Stimulated activated naive B cell treated with anti-CD40 and anti-IgM and Interleukin-4, amounts not matched to agents 10 μg/mL and 1 μg/mL and 100 μg/mL, for 72 hours (primary cell): ENCODE data around the gene DOP1B.

Experiments used
- ATAC-seq, 2 donors: fragments of 150-1000 bp; cut with Tn5 transposase; replicated peaks; 2 replicates each; pipeline ENCODE4 v1.10.0; 2021; ENCODE audit warnings: moderate library complexity in 1 of 2
- DNase-seq: peaks from one replicate; pipeline ENCODE4 v3.0.0; 2021
- H3K27ac Mint-ChIP-seq: one replicate; pipeline ENCODE4 v1.8.0; 2022; ENCODE audit warnings: mild to moderate bottlenecking, mixed read lengths
- H3K27me3 Mint-ChIP-seq, 2 donors: one replicate each; pipeline ENCODE4 v1.8.0; 2022; ENCODE audit warnings: mixed read lengths in 2 of 2
- H3K36me3 Mint-ChIP-seq, 2 donors: one replicate each; pipeline ENCODE4 v1.8.0; 2022; ENCODE audit warnings: mixed read lengths in 2 of 2, mild to moderate bottlenecking in 1 of 2
- H3K4me1 Mint-ChIP-seq, 2 donors: one replicate each; pipeline ENCODE4 v1.8.0; 2022; ENCODE audit warnings: mixed read lengths in 2 of 2, mild to moderate bottlenecking in 1 of 2
- H3K4me3 Mint-ChIP-seq, 2 donors: one replicate each; pipeline ENCODE4 v1.8.0; 2022; ENCODE audit warnings: mild to moderate bottlenecking in 2 of 2, mixed read lengths in 2 of 2, moderate library complexity in 1 of 2
- H3K9me3 Mint-ChIP-seq, 2 donors: one replicate each; pipeline ENCODE4 v1.8.0; 2022; ENCODE audit warnings: mixed read lengths in 2 of 2, mild to moderate bottlenecking in 1 of 2

Gene DOP1B

GRCh38 chr21:36148886-36149285 lies 7.7 kb upstream of the DOP1B start:
- H3K27me3 Mint-ChIP-seq, result no peaks in the 10 kb centered on the region
- peaks cover 20 to 27% of the 10 kb centered on the region in 2 donors for H3K4me1 Mint-ChIP-seq
- no peaks in the 10 kb centered on the region for H3K9me3 Mint-ChIP-seq
- H3K27ac Mint-ChIP-seq, result no peak overlapping the region
- no peak for ATAC-seq
- no peak overlapping the region for H3K4me3 Mint-ChIP-seq
- H3K36me3 Mint-ChIP-seq, result peaks cover 7 to 9% of the 10 kb centered on the region in 2 donors
- DNase-seq, result no peak

DNA sequence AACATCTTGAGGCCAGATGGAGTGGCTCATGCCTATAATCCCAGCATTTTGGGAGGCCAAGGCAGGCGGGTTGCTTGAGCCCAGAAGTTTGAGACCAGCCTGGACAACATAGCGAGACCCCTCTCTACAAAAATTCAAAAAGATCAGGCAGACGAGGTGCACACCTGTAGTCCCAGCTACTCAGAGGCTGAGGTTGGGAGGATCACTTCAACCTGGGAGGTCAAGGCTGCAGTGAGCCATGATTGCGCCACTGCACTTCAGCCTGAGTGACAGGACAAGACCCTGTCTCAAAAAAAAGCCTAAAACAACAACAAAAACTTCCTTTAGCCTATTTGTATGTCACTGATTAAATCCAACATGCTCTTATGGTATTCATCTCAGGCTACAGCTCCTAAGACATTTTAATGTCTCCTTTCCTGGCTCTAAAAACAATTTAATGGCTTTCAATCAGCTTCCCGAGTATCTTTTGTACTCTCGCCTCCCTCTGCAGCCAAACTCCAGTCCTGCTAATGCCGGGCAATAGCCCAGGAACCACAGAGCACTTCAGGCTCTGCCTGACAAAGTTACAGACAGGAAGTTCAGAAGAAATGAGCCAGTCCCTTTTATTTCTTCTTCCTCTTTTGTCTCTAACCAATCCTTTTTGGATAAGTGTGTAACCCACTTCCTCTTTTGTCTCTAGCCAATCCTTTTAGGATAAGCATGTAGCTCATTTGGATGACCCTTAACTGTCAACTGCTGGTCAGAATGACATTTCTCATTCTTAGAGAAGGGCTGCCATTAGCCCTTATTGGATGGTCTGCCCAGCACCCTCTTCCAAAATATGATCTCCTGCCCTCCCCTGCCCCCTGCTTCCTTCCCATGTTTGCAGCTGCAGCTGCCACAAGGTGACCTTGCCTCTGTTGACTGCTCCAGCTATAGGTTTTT lies 6.6 kb upstream of the DOP1B start:
- peak overlapping the region; percentile 89 for H3K27ac Mint-ChIP-seq
- H3K4me1 Mint-ChIP-seq, result peaks cover 20 to 27% of the 10 kb centered on the region in 2 donors
- peak overlapping the region; percentile 51 to 71 for H3K4me3 Mint-ChIP-seq
- peaks cover 7 to 8% of the 10 kb centered on the region in 2 donors for H3K36me3 Mint-ChIP-seq
- H3K9me3 Mint-ChIP-seq, result no peaks in the 10 kb centered on the region
- H3K27me3 Mint-ChIP-seq, result no peaks in the 10 kb centered on the region
- ATAC-seq (peak; percentile 94 to 95), DNase-seq (no peak)

DNA sequence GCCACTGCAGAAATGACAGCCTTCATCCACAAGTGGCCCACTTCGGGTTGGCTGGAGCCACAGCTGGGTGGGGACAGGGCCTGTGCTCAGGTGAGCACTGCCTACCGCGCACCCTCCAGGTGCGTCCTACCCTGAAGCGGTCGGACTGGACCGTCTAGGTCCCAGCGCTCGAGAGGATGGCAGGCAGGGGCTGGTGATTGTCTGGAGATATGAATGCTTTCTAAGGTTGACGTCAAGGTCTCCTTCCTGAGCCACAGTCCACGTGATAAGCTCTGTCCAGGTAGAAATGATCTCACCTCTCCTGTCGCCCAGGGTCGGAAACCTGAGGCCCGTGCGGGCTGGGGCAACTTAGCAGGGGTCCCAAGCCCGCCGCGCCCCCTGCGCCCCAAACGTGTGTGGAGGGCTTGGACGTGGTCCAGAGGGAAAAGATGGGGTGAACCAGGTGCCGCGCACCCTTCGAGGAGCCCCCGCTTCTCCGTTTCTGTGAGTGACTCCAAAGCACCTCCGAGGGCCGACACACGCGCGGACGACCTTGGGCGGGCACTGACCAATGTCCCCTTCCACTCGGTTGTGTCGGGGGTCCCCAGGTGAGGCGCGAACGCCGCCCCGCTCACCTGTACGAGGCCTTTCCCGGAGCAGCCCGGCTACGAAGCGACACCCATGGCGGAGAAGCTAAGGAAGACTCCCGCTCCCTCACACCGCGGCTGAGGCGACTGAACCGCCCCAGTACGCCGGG lies 853 bp upstream of the DOP1B start:
- Mint-ChIP-seq H3K27ac (peak overlapping the region; percentile 65), H3K4me3 (peak overlapping the region; percentile 85 to 91), H3K9me3 (no peaks in the 10 kb centered on the region), H3K27me3 (no peaks in the 10 kb centered on the region), H3K36me3 (peaks cover 4 to 7% of the 10 kb centered on the region in 2 donors), H3K4me1 (peaks cover 18 to 39% of the 10 kb centered on the region in 2 donors)
- peak; percentile 1 for ATAC-seq
- DNase-seq, result no peak

GRCh38 chr21:36156339-36156814 lies 247 bp upstream of the DOP1B start:
- H3K4me3 Mint-ChIP-seq, result peak overlapping the region; percentile 85 to 91
- no peaks in the 10 kb centered on the region for H3K27me3 Mint-ChIP-seq
- H3K36me3 Mint-ChIP-seq, result peaks cover 4 to 9% of the 10 kb centered on the region in 2 donors
- DNase-seq (peak; percentile 99), ATAC-seq (peak; percentile 86 to 91)
- no peaks in the 10 kb centered on the region for H3K9me3 Mint-ChIP-seq
- peak overlapping the region; percentile 65 for H3K27ac Mint-ChIP-seq
- peaks cover 20 to 38% of the 10 kb centered on the region in 2 donors for H3K4me1 Mint-ChIP-seq

GRCh38 chr21:36159356-36159921 lies 2.8 kb downstream of the DOP1B start:
- Mint-ChIP-seq H3K27me3 (no peaks in the 10 kb centered on the region), H3K36me3 (peaks cover 6 to 20% of the 10 kb centered on the region in 2 donors), H3K4me1 (peaks cover 24 to 56% of the 10 kb centered on the region in 2 donors), H3K4me3 (no peak overlapping the region), H3K9me3 (no peaks in the 10 kb centered on the region), H3K27ac (no peak overlapping the region)
- no peak for DNase-seq
- no peak for ATAC-seq

- Mint-ChIP-seq H3K36me3 (peaks cover 8 to 24% of the 10 kb centered on the region in 2 donors), H3K4me1 (peaks cover 26 to 50% of the 10 kb centered on the region in 2 donors), H3K27ac (no peak overlapping the region), H3K27me3 (no peaks in the 10 kb centered on the region), H3K9me3 (no peaks in the 10 kb centered on the region), H3K4me3 (no peak overlapping the region)
- ATAC-seq (no peak), DNase-seq (no peak)
These were observed 4.2 kb downstream of the DOP1B start for GRCh38 chr21:36160850-36161178.

- ATAC-seq, result no peak
- peaks cover 10 to 33% of the 10 kb centered on the region in 2 donors for H3K36me3 Mint-ChIP-seq
These were observed 6.0 kb downstream of the DOP1B start for GRCh38 chr21:36162631-36163030.

DNA sequence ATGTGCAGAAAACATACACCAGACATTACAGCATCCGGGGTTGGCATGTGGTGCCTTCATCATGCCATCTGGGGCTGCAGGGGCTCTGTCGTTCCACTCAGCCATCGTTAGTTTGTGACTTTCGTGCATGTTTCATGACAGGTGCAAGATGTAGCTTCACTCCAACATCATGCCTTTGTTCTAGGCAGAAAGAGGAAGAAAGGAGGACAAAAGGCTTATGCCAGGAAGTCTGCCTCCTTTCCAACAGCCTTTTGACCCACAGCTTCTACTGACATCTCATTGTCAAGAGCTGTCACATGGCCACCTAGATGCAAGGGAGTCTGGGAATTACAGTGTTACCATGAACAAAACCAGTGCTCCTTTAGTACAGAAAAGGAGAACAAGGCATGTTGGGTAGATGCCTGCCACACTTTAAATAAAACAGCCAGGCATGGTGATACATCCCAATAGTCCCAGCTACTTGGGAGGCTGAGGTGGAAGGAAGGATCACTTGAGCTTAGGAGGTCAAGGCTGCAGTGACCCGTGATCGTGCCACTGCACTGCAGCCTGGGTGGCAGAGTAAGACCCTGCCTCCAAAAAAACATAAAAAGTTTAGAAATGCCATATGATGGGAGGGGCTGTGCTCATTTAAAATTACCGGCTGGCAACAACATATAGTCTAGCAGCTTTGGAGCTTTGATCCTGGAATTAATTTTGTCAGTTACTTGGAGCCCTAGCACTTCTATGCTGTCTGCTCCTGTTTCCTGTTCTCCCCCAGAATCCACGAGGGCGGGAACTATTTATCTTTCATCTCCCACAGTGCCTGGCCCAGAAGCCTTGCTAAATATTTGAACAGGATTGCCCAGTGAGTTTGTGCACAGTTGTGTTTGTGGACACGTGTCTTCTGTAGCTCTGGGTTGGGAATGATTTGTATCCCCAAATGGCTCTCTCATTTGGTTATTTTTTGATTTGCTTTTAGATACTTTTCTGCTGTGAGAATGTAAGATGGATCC lies 7.4 kb downstream of the DOP1B start:
- Mint-ChIP-seq H3K4me3 (no peak overlapping the region), H3K4me1 (peaks cover 22 to 39% of the 10 kb centered on the region in 2 donors), H3K9me3 (no peaks in the 10 kb centered on the region), H3K36me3 (peaks cover 13 to 41% of the 10 kb centered on the region in 2 donors), H3K27ac (no peak overlapping the region), H3K27me3 (no peaks in the 10 kb centered on the region)
- no peak for DNase-seq
- ATAC-seq, result no peak

More at GRCh38 chr21:36162631-36163030, 6.0 kb downstream of the DOP1B start:
- Mint-ChIP-seq H3K27ac (peak overlapping the region; percentile 27), H3K4me3 (no peak overlapping the region), H3K9me3 (no peaks in the 10 kb centered on the region), H3K4me1 (peaks cover 26 to 51% of the 10 kb centered on the region in 2 donors), H3K27me3 (no peaks in the 10 kb centered on the region)
- no peak for DNase-seq

DNA sequence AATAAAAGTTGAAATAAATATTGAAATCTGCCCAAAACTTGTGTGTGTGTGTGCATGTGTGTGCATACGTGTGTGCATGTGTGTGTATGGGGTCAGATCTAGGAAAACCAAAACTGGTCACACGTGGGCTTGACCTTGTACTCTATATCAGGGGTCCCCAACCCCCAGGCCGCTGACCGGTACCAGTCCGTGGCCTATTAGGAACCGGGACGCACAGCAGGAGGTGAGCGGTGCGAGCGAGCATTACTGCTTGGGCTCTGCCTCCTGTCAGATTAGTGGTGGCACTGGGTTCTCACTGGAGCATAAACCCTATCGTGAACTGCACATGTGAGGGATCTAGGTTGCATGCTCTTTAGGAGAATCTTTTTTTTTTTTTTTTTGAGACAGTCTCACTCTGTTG lies 8.7 kb downstream of the DOP1B start:
- H3K27me3 Mint-ChIP-seq, result no peaks in the 10 kb centered on the region
- peaks cover 20 to 48% of the 10 kb centered on the region in 2 donors for H3K36me3 Mint-ChIP-seq
- no peak for DNase-seq
- peaks cover 21 to 27% of the 10 kb centered on the region in 2 donors for H3K4me1 Mint-ChIP-seq
- H3K27ac Mint-ChIP-seq, result no peak overlapping the region
- no peak overlapping the region for H3K4me3 Mint-ChIP-seq
- no peaks in the 10 kb centered on the region for H3K9me3 Mint-ChIP-seq
- ATAC-seq, result no peak

- Mint-ChIP-seq H3K4me1 (peaks cover 18 to 32% of the 10 kb centered on the region in 2 donors), H3K4me3 (no peak overlapping the region), H3K36me3 (peaks cover 25 to 42% of the 10 kb centered on the region in 2 donors), H3K9me3 (no peaks in the 10 kb centered on the region), H3K27me3 (no peaks in the 10 kb centered on the region), H3K27ac (no peak overlapping the region)
- ATAC-seq (no peak), DNase-seq (no peak)
These were observed 10.1 kb downstream of the DOP1B start for GRCh38 chr21:36166705-36167104.

GRCh38 chr21:36167541-36167940 lies 10.9 kb downstream of the DOP1B start:
- Mint-ChIP-seq H3K4me3 (no peak overlapping the region), H3K27ac (no peak overlapping the region), H3K9me3 (no peaks in the 10 kb centered on the region), H3K27me3 (no peaks in the 10 kb centered on the region), H3K4me1 (peaks cover 17 to 31% of the 10 kb centered on the region in 2 donors), H3K36me3 (peaks cover 28 to 40% of the 10 kb centered on the region in 2 donors)
- ATAC-seq, result no peak
- no peak for DNase-seq

DNA sequence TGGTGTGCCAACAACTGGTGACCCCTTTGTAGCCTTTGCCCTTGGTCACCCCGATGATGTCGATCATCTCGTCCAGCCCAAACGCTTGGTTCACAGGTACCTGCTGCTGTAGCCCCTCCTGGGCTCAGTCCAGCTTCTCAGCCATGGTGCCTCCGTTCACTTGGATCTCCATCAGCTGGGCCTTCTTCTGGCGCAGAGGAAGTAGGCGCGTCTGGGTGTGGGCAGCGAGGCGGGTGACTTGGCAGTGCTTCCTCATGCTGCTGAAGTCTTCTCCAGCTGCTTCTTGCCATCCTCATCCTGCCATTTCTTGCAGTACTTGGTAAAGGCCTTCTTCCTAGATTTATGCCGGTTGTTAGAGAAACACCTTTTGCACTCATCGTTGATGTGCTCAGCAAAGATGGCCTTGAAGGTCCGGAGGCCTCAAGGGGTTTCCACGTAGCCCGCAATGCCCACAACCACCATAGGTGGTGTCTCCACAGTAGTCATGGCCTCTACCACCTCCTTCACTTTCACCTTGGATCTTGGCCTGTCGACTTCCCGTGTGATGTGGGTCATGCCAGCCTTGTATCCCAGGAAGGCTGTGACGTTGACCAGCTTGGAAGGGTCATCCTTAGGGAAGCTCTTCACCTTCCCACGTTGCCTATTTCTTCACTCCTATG lies 13.0 kb downstream of the DOP1B start:
- Mint-ChIP-seq H3K9me3 (no peaks in the 10 kb centered on the region), H3K4me1 (peaks cover 13 to 17% of the 10 kb centered on the region in 2 donors), H3K27me3 (no peaks in the 10 kb centered on the region), H3K4me3 (no peak overlapping the region), H3K36me3 (peaks cover 27 to 38% of the 10 kb centered on the region in 2 donors), H3K27ac (no peak overlapping the region)
- ATAC-seq (no peak), DNase-seq (no peak)

- no peak for ATAC-seq
- no peak overlapping the region for H3K27ac Mint-ChIP-seq
These were observed 14.2 kb downstream of the DOP1B start for GRCh38 chr21:36170823-36171222.

More at GRCh38 chr21:36170823-36171222, 14.2 kb downstream of the DOP1B start:
- H3K36me3 Mint-ChIP-seq, result peaks cover 33 to 46% of the 10 kb centered on the region in 2 donors
- peaks cover 16 to 23% of the 10 kb centered on the region in 2 donors for H3K4me1 Mint-ChIP-seq
- no peak for DNase-seq
- no peaks in the 10 kb centered on the region for H3K9me3 Mint-ChIP-seq
- H3K27me3 Mint-ChIP-seq, result no peaks in the 10 kb centered on the region
- no peak overlapping the region for H3K4me3 Mint-ChIP-seq
